ENCODE results near the gene UGT1A3.

GRCh38 chr2:233807215-233807865 is 78.5 kb downstream of the UGT1A3 start:
- peak; percentile 18 for TF ChIP-seq CTCF (IDR thresholded peaks at IDR 0.05; ENCODE audit: borderline replicate concordance, extremely low read depth, low read length, poor library complexity, severe bottlenecking)
- TF ChIP-seq EZH2 (IDR thresholded peaks at IDR 0.05; ENCODE audit: borderline replicate concordance, low read depth, low read length, severe bottlenecking) = no peak

Data from DND-41 (cell line).